HG03521 (cell line): ENCODE results near the gene SPATA13.
A peak's percentile ranks its signal among the peaks of the same experiment; 100 is the strongest.

Source experiments
- ATAC-seq: cut with Tn5 transposase; IDR thresholded peaks from one replicate; pipeline ENCODE4 v1.9.1; 2021; ENCODE audit warnings: mild to moderate bottlenecking, moderate library complexity; ENCODE audit not compliant: unreplicated experiment

The SPATA13 gene

GRCh38 chr13:24249624-24250023 lies 89.1 kb downstream of the SPATA13 start:
- no peak for ATAC-seq

GRCh38 chr13:24250376-24251057 lies 90.0 kb downstream of the SPATA13 start:
- ATAC-seq: no peak

DNA sequence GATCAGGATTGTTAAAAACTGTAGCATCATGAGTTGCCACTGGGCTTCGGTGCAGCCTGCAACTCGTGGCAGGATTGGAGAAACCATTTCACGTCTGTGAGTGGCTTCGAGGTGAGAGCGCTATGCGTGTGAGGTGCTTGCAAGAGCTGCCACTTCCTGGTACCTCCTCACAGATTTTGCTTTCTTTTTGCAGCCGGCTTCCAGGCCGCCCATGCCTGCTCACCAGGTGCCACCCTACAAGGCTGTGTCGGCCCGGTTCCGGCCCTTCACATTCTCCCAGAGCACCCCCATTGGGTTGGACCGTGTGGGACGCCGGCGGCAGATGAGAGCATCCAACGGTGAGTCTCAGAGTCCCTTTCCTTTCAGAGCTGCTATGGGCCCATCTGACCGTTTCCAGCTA lies 91.0 kb downstream of the SPATA13 start:
- ATAC-seq: no peak

GRCh38 chr13:24252136-24252535 lies 91.6 kb downstream of the SPATA13 start:
- no peak for ATAC-seq

DNA sequence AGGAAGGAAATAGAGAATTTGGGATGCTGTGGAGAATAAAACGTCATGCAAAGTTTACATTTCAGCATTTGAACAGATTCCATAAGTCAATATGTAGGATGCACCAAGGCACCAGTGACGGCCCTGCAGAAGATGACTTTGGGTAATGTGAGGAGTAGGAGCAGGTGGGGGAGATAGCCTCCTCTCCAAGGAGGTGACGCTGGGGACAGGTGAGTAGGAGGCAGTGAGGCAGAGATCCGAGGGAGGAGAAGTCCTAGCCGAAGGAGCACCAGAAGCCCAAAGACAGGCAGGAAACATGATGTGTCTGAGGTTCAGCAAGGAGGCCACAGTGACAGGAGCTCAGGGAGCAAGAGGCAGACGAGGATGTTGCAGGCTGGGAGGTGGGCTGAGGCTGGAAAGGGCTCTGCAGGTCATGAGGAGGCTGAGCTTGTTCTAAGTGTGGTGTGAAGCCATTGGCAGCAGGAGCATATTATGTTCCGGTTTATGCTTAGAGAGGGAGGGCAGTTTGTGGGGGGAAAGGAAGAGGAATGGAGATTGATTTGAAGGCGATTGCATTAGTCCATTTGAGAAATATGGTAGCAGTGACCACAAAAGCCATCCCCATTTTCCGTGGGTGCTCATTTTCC lies 93.1 kb downstream of the SPATA13 start:
- no peak for ATAC-seq

DNA sequence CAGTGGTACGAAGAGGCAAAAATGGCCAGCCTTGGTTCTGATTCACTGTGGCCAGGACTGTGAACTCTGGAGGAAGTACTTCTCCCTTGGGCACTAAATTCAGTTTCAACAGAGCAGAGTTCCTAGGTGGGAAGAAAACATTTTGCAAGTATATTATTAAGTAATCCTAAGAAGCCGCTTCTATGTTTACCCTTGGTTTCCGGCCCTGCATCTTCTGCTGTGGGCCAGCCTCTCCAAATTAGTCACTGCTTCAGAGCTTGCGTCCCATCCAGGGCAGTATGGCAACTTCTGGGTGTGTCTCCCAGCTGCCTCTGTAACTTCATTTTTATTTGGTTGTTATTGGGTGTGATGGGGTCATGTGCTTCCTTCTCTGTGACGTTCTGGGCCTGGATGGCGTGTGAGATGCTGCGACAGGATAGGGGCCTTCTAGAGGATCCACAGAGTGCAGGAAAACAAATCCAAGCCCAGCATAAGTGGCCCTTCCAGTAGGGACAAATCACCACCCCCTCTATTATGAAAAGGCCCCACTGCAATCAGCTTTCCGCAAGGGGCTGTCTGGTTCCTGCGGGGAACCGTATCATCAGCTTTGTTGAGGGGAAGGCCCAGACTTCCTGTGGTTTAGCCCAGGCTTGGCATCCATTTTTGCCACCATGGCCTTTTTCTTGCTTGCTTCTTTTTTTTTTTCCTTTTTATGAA lies 93.8 kb downstream of the SPATA13 start:
- no peak for ATAC-seq

DNA sequence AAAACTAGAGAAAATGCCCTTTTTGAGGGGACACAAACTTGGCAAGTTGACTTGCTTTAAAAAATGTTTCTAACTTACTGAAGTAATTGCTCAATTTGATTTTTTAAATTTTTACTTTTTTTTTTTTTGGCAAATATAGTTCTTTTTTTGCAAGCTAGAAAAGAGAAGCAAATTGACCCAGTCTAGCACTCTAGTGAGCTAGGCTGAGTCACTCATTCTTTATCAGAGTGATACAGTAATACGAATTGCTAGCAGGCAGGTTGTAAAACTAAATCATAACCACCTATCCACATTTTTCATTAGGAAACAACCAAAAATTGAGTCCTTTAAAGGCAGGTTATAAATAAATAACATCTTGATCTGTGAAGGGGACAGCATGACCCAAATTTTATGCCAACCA lies 97.0 kb downstream of the SPATA13 start:
- no peak for ATAC-seq

DNA sequence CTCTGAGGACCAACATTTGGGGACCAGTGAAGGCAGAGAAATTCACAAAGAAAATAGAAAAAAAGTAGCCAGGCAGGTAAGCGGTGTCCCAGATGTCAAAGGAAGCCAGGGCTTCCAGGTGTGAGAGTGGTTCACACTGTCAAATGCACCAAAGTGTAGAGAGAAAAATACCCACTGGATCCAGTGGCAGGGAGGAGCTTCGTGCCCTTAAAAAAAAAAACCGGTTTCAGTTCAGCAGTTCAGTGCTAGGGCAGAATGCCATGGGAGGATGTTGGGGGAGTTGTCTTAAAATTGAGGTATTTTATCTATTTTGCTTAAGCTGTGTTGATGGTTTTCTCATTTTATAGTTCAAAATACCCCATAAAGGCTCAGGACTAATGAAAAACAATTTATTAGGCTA lies 101.0 kb downstream of the SPATA13 start:
- no peak for ATAC-seq

- ATAC-seq: no peak
These were observed 103.1 kb downstream of the SPATA13 start for GRCh38 chr13:24263632-24264031.

- ATAC-seq: no peak
These were observed 104.5 kb downstream of the SPATA13 start for GRCh38 chr13:24264976-24265375.

- no peak for ATAC-seq
These were observed 104.9 kb downstream of the SPATA13 start for GRCh38 chr13:24265453-24265852.

- no peak for ATAC-seq
These were observed 106.8 kb downstream of the SPATA13 start for GRCh38 chr13:24267274-24267673.

DNA sequence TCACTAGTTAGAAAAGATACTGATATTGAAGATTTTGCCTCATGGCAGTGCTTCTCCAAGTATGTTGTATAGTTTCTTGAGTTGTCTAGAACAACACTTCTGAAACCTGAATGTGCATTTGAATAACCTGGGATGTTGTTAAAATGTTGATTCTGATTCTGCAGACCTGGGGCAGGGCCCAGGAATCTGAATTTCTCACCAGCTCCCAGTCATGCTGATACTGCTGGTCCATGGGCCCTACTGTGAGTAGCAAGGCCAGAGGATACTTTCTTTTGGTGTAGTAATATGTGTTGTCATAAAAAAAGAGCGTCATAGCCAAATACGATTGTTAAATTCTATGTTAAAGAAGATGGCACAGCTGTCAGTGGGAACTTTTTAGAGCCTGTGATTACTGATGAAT lies 107.3 kb downstream of the SPATA13 start:
- ATAC-seq: no peak

DNA sequence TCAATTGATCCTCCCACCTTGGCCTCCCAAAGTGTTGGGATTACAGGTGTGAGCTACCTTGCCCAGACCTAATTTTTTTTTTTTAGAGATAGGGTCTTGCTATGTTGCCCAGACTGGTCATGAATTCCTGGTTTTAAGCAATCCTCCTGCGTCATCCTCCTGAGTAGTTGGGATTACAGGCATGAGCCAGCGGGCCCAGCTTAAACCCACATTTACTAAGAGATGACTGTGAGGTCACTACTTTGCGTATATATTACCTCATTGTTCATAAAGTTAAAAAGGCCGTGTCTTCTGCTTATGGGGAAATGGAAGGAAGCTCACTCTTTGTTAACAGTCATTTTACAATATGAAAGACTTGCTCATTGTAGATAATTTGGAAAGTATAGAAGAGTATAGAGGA lies 109.3 kb downstream of the SPATA13 start:
- no peak for ATAC-seq

- peak; percentile 42 for ATAC-seq
These were observed 110.2 kb downstream of the SPATA13 start for GRCh38 chr13:24270639-24271141.

DNA sequence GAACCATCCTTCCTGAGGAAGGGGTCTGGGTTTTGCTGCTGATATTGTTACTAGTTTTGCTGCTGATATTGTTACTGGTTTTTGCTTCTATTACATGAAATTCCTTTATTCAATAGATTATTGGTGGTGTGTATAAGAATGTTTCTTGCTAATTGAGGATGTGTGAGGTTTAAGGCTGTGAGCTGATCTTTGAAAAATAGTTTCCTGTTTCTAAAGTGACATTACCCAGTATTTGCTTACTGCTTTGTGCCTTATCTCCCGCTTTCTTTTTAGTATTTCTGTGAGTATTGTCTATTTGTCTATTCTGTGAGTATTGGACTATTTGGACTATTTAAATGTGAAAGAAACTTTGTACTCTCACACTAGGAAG lies 110.7 kb downstream of the SPATA13 start:
- ATAC-seq: no peak

DNA sequence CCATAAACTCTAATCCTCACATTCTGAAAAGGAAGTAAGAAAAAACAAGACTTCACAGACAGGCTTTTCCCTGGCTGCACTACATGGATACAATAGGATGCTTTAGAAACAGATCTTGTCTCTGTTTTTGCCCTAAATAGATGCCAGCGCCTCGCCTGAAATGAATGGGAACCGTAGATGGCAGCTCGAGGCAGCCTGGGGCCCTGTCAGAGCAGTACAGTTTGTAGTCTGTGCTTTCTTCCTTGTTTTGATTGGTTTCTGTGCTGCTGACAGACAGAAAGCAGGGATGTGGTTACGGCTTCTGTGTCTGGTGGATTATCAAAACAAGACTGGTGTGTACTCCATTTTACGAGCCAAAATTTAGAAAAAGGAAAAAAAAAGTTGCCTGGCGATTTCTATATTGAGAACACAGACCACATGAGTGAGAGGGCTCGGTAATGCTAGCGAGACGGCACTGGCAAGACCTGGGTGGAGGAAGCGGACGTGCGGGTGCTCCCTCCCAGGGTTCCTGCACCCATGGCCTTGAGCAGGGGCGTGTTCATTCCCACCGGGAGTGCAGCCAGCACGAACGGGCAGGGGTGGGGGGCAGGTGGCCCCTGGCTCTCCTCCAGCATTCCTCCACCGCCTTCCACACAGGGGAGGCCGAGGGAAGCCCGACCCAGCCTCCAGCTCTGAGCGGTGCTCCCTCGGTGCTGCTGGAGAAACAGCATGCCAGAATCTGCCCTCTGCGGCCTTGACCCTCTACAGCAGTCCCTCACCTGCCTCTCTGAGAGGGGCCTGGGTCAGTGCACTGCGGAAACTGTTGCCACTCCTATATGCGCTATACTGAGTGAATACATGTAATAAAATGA lies 111.3 kb downstream of the SPATA13 start:
- peak; percentile 61 for ATAC-seq

DNA sequence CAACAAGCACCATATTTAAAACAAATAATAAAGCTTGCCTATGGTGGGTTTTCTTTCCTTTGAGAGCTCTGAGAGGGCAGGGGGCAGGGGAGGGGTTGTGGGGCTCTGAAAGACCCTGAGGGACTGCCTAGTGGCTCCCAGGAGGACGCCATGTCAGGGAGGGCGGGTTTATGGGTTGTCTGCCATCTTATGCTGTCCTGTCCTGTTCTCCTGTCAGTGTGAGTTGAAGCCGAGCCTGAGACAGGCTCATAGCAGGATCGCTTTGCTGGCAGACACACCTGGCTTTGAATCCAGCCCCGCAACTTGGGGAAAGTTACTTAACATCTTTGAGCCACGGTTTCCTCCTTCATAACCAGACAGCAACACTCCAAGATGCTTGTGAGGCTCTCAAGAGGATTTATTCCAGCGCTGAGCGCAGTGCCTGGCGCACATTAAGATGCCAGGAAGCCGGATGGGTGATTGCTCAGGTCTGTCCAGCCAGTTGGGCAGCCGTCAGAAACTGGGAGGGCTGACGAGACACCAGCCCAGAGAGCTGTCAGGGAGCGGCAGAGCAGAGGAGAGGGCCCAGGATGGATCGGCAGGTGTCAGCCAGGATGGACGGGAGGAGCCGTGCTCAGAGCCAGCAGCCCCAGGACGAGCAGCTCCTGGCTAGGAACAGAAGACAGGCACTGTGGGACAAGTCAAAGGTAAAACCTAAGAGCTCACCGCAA lies 112.1 kb downstream of the SPATA13 start:
- no peak for ATAC-seq

GRCh38 chr13:24273926-24274325 lies 113.4 kb downstream of the SPATA13 start:
- ATAC-seq: no peak

- peak; percentile 55 for ATAC-seq
These were observed 114.0 kb downstream of the SPATA13 start for GRCh38 chr13:24274452-24275021.
